Measurements from ENCODE around the gene HEPN1.

Gene HEPN1

GRCh38 chr11:124918950-124919349 lies at the start of gene HEPN1:
TSS of gene HEPN1 (plus strand) at chr11:124919250.
- no peak for DNase-seq

GRCh38 chr11:124869331-124869730 lies 49.7 kb upstream of the HEPN1 start:
- DNase-seq, result no peak

- DNase-seq, result no peak
These were observed 49.1 kb upstream of the HEPN1 start for GRCh38 chr11:124869856-124870387.

- no peak for DNase-seq
These were observed 48.6 kb upstream of the HEPN1 start for GRCh38 chr11:124870430-124870829.

GRCh38 chr11:124872280-124872679 lies 46.8 kb upstream of the HEPN1 start:
- DNase-seq, result no peak

GRCh38 chr11:124872741-124873140 lies 46.3 kb upstream of the HEPN1 start:
- DNase-seq, result no peak

GRCh38 chr11:124873951-124874350 lies 45.1 kb upstream of the HEPN1 start:
- no peak for DNase-seq

GRCh38 chr11:124874571-124875255 lies 44.3 kb upstream of the HEPN1 start:
- DNase-seq, result no peak

- no peak for DNase-seq
These were observed 43.6 kb upstream of the HEPN1 start for GRCh38 chr11:124875401-124875800.

- DNase-seq, result no peak
These were observed 42.9 kb upstream of the HEPN1 start for GRCh38 chr11:124875943-124876817.

GRCh38 chr11:124876818-124877630 lies 42.0 kb upstream of the HEPN1 start:
- DNase-seq, result no peak

- no peak for DNase-seq
These were observed 41.5 kb upstream of the HEPN1 start for GRCh38 chr11:124877631-124877909.

- DNase-seq, result no peak
These were observed 40.9 kb upstream of the HEPN1 start for GRCh38 chr11:124877910-124878758.

GRCh38 chr11:124878759-124879492 lies 40.1 kb upstream of the HEPN1 start:
- no peak for DNase-seq

GRCh38 chr11:124879493-124880289 lies 39.4 kb upstream of the HEPN1 start:
- no peak for DNase-seq

- no peak for DNase-seq
These were observed 38.8 kb upstream of the HEPN1 start for GRCh38 chr11:124880290-124880611.

- no peak for DNase-seq
These were observed 38.1 kb upstream of the HEPN1 start for GRCh38 chr11:124880958-124881357.

- no peak for DNase-seq
These were observed 36.5 kb upstream of the HEPN1 start for GRCh38 chr11:124882339-124883071.

- no peak for DNase-seq
These were observed 34.7 kb upstream of the HEPN1 start for GRCh38 chr11:124884340-124884739.

- DNase-seq, result no peak
These were observed 34.1 kb upstream of the HEPN1 start for GRCh38 chr11:124884869-124885479.
